ENCODE measurements around the gene EGFL7.
A peak's percentile ranks its signal among the peaks of the same experiment; 100 is the strongest.

Gene EGFL7

GRCh38 chr9:136662326-136662655, 425 bp upstream of the EGFL7 start:
- no peak for DNase-seq

GRCh38 chr9:136664000-136664915, 1.5 kb downstream of the EGFL7 start:
- DNase-seq = no peak

GRCh38 chr9:136665111-136665703, 2.5 kb downstream of the EGFL7 start:
- peak; percentile 73 for DNase-seq

- DNase-seq = no peak
Observed at GRCh38 chr9:136665704-136666371, 3.1 kb downstream of the EGFL7 start.

GRCh38 chr9:136666372-136667213, 3.9 kb downstream of the EGFL7 start:
- no peak for DNase-seq

- no peak for DNase-seq
Observed at GRCh38 chr9:136667214-136667939, 4.7 kb downstream of the EGFL7 start.

GRCh38 chr9:136667940-136668760, 5.4 kb downstream of the EGFL7 start:
- no peak for DNase-seq

GRCh38 chr9:136668983-136669790, 6.5 kb downstream of the EGFL7 start:
- DNase-seq = no peak

- DNase-seq = no peak
Observed at GRCh38 chr9:136669791-136670464, 7.2 kb downstream of the EGFL7 start.

GRCh38 chr9:136670576-136671253, 8.0 kb downstream of the EGFL7 start:
- DNase-seq = no peak

- no peak for DNase-seq
Observed at GRCh38 chr9:136671254-136671614, 8.5 kb downstream of the EGFL7 start.

- DNase-seq = no peak
Observed at GRCh38 chr9:136671646-136672430, 9.1 kb downstream of the EGFL7 start.

GRCh38 chr9:136672431-136673087, 9.8 kb downstream of the EGFL7 start:
- DNase-seq = no peak

GRCh38 chr9:136673088-136673974, 10.6 kb downstream of the EGFL7 start:
- DNase-seq = no peak

- DNase-seq = no peak
Observed at GRCh38 chr9:136673975-136674785, 11.5 kb downstream of the EGFL7 start.

GRCh38 chr9:136674786-136675349, 12.2 kb downstream of the EGFL7 start:
- no peak for DNase-seq

Measured in islet precursor cell (in vitro differentiated cells).